Endodermal cell (in vitro differentiated cells): Measurements from ENCODE around the gene DLAT. TPM values are rescaled to one million over a fixed set of nuclear protein-coding genes. Genes with fewer than 3 reads are reported as not detected.
"Not testable (repeated sequence)": the region's sequence is repeated elsewhere in the genome, so short reads cannot be mapped to it uniquely, and the experiment has no call there.

Experiments
- DNase-seq: peaks from one replicate; pipeline ENCODE4 v3.0.0-alpha.2; 2017
- H3K27ac ChIP-seq: 2 replicates; pipeline ENCODE4 v1.5.1; 2013; ENCODE audit warnings: mild to moderate bottlenecking, low read depth, low read length, moderate library complexity
- H3K27me3 ChIP-seq: 2 replicates; pipeline ENCODE4 v1.6.1; 2013; ENCODE audit warnings: mild to moderate bottlenecking, low read length, moderate library complexity; ENCODE audit not compliant: insufficient read depth, control insufficient read depth, poor library complexity, severe bottlenecking
- H3K36me3 ChIP-seq: 2 replicates; pipeline ENCODE4 v1.7.0; 2013; ENCODE audit warnings: mild to moderate bottlenecking, low read length, moderate library complexity; ENCODE audit not compliant: control insufficient read depth, insufficient read depth
- H3K4me1 ChIP-seq: one replicate; pipeline ENCODE4 v1.7.0; 2013; ENCODE audit warnings: low read length; ENCODE audit not compliant: control insufficient read depth, insufficient read depth
- H3K4me3 ChIP-seq: 2 replicates; pipeline ENCODE4 v1.5.1; 2013; ENCODE audit warnings: mild to moderate bottlenecking, low read length, moderate library complexity
- H3K9ac ChIP-seq: 2 replicates; pipeline ENCODE4 v1.6.1; 2013; ENCODE audit warnings: mild to moderate bottlenecking, low read length, moderate library complexity; ENCODE audit not compliant: poor library complexity, severe bottlenecking; ENCODE audit errors: extremely low read depth
- H3K9me3 ChIP-seq: 2 replicates; pipeline ENCODE4 v1.6.1; 2013; ENCODE audit warnings: mild to moderate bottlenecking, low read length, moderate library complexity; ENCODE audit not compliant: control insufficient read depth
- H3K27ac Mint-ChIP-seq: 2 replicates; pipeline ENCODE4 v1.8.0; 2020; ENCODE audit warnings: mixed read lengths
- H3K27me3 Mint-ChIP-seq: 2 replicates; pipeline ENCODE4 v1.8.0; 2021; ENCODE audit warnings: mild to moderate bottlenecking, mixed read lengths; ENCODE audit not compliant: insufficient read depth
- H3K36me3 Mint-ChIP-seq: 2 replicates; pipeline ENCODE4 v1.8.0; 2020; ENCODE audit warnings: low read depth, mixed read lengths
- H3K4me1 Mint-ChIP-seq: 2 replicates; pipeline ENCODE4 v1.8.0; 2020; ENCODE audit warnings: mixed read lengths
- H3K4me3 Mint-ChIP-seq: 2 replicates; pipeline ENCODE4 v1.8.0; 2020; ENCODE audit warnings: mild to moderate bottlenecking, moderate library complexity, mixed read lengths
- H3K9me3 Mint-ChIP-seq: 2 replicates; pipeline ENCODE4 v1.8.0; 2020; ENCODE audit warnings: mild to moderate bottlenecking, mixed read lengths
- WGBS, 2 experiments: methylation state at CpG; one replicate each; pipeline versions ENCODE4 v1.1.5 to v1.1.7; 2013; ENCODE audit warnings: missing lambda C conversion rate in 2 of 2, mixed read lengths in 1 of 2; ENCODE audit not compliant: insufficient coverage in 1 of 2, insufficient read length in 1 of 2; 5-methylcytosine and 5-hydroxymethylcytosine counted together
- total RNA-seq, 2 donors: library from RNA; stranded (reverse); fragmentation: NEBNext Ultra II Directional in 1 of 2; extraction: Animal tissue kit (Norgen Biotek cat#: 25700) in 1 of 2; gene quantifications; 2 replicates in 1 of 2; 3 replicates in 1 of 2; pipeline ENCODE4 v1.2.1, GENCODE V29; 2021
- TF ChIP-seq, protein P1 (sequence below): fragments of 200-600 bp; sonication (generic); conservative IDR thresholded peaks from 2 replicates; pipeline ENCODE4 v1.5.0; 2021; ENCODE audit warnings: antibody characterized with exemption, mild to moderate bottlenecking

The DLAT gene
- total RNA-seq, 2 donors from 2014 or later = 46.1 to 53.2 TPM

DNA sequence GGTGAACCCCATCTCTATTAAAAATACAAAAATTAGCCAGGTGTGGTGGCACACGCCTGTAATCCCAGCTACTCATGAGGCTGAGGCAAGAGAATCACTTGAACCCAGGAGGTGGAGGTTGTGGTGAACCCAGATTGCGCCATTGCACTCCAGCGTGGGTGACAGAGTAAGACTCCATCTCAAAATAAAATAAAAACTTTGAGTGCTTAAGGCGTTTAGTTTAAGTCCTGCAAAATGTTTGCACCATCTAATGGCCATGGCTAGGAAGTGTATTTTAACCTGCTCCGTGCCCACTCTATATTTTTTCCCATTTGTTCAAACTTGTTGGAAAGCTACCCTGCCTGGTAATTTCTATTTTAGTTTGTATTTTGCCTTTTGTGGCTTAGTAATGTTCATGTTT, 28.5 kb upstream of the DLAT start:
- DNase-seq, H3K36me3 ChIP-seq, H3K27ac ChIP-seq, H3K4me1 Mint-ChIP-seq, H3K27ac Mint-ChIP-seq, H3K9ac ChIP-seq, H3K9me3 ChIP-seq, H3K4me3 Mint-ChIP-seq, H3K9me3 Mint-ChIP-seq, H3K4me3 ChIP-seq, H3K27me3 Mint-ChIP-seq, H3K4me1 ChIP-seq, H3K27me3 ChIP-seq: not testable (repeated sequence)
- peaks cover 23% of the 10 kb centered on the region for H3K36me3 Mint-ChIP-seq
- TF ChIP-seq, protein P1, sequence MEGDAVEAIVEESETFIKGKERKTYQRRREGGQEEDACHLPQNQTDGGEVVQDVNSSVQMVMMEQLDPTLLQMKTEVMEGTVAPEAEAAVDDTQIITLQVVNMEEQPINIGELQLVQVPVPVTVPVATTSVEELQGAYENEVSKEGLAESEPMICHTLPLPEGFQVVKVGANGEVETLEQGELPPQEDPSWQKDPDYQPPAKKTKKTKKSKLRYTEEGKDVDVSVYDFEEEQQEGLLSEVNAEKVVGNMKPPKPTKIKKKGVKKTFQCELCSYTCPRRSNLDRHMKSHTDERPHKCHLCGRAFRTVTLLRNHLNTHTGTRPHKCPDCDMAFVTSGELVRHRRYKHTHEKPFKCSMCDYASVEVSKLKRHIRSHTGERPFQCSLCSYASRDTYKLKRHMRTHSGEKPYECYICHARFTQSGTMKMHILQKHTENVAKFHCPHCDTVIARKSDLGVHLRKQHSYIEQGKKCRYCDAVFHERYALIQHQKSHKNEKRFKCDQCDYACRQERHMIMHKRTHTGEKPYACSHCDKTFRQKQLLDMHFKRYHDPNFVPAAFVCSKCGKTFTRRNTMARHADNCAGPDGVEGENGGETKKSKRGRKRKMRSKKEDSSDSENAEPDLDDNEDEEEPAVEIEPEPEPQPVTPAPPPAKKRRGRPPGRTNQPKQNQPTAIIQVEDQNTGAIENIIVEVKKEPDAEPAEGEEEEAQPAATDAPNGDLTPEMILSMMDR = peak; percentile 67
- 88 to 93% methylated on average over 5 of the region's 5 CpGs for WGBS, 2 experiments

GRCh38 chr11:111999111-111999510, 26.1 kb upstream of the DLAT start:
- H3K9ac ChIP-seq = no peak overlapping the region
- no peak for DNase-seq
- Mint-ChIP-seq H3K4me3 (no peak overlapping the region), H3K9me3 (no peaks in the 10 kb centered on the region), H3K27ac (no peak overlapping the region), H3K27me3 (no peaks in the 10 kb centered on the region), H3K4me1 (peaks cover 11% of the 10 kb centered on the region), H3K36me3 (peaks cover 12% of the 10 kb centered on the region)
- no peaks in the 10 kb centered on the region for H3K27me3 ChIP-seq
- no peak overlapping the region for H3K27ac ChIP-seq
- no peaks in the 10 kb centered on the region for H3K4me1 ChIP-seq
- TF ChIP-seq, protein P1 = no peak
- H3K4me3 ChIP-seq = no peak overlapping the region
- no peaks in the 10 kb centered on the region for H3K9me3 ChIP-seq
- H3K36me3 ChIP-seq = peaks cover 3% of the 10 kb centered on the region

DNA sequence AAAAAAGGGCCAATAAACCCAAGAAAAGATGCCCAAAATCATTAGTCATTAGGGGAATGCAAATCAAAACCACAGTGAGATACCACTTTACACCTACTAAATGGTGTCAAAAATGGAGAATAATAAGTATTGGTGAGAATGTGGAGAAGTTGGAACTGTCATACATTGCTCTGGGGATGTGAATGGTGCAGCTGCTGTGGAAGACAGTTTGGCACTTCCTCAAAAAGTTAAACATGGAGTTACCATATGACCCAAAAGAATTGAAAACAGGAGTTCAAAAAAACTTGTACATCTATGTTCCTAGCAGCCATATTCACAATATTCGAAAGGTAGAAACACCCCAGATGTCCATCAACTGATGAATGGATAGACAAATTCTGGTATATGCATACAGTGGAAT, 24.5 kb upstream of the DLAT start:
- Histone ChIP-seq H3K9ac (no peak overlapping the region), H3K27me3 (no peaks in the 10 kb centered on the region), H3K36me3 (peaks cover 6% of the 10 kb centered on the region), H3K4me1 (no peaks in the 10 kb centered on the region), H3K27ac (no peak overlapping the region), H3K9me3 (no peaks in the 10 kb centered on the region), H3K4me3 (no peak overlapping the region)
- WGBS, 2 experiments = 100% methylated on average over 1 of the region's 1 CpG
- Mint-ChIP-seq H3K4me1 (peaks cover 11% of the 10 kb centered on the region), H3K9me3 (peaks cover 7% of the 10 kb centered on the region), H3K36me3 (peaks cover 19% of the 10 kb centered on the region), H3K27me3 (no peaks in the 10 kb centered on the region), H3K27ac (no peak overlapping the region), H3K4me3 (no peak overlapping the region)
- TF ChIP-seq, protein P1 = no peak
- no peak for DNase-seq
